Measurements from ENCODE around the gene FXYD4. TPM values are rescaled to one million over a fixed set of nuclear protein-coding genes. Genes with fewer than 3 reads are reported as not detected.

The FXYD4 gene
- total RNA-seq, 1 experiment from 2014 or later = not detected

- intact Hi-C loops (cut with micrococcal nuclease) = no loop called here
- no peak overlapping the region for H3K4me2 ChIP-seq (ENCODE audit: low read length)
- H4K20me1 ChIP-seq (ENCODE audit: low read length) = no peaks in the 10 kb centered on the region
- H3K9ac ChIP-seq (ENCODE audit: low read length) = no peak overlapping the region
- H3K27me3 ChIP-seq (ENCODE audit: low read length) = no peaks in the 10 kb centered on the region
- H3K36me3 ChIP-seq (ENCODE audit: low read depth, low read length) = no peaks in the 10 kb centered on the region
- DNase-seq (no peak), ATAC-seq (no peak)
- TF ChIP-seq EZH2 (IDR thresholded peaks at IDR 0.05; ENCODE audit: low read length, unreplicated experiment) = no peak
- no peak for TF ChIP-seq CTCF (conservative IDR thresholded peaks at IDR 0.05; ENCODE audit: low read depth, low read length)
- TF ChIP-seq EZH2phosphoT487 (IDR thresholded peaks at IDR 0.05; ENCODE audit: borderline replicate concordance, low read length) = no peak
- H3K79me2 ChIP-seq (ENCODE audit: low read length) = no peaks in the 10 kb centered on the region
- no TSS peak for BruUV-seq (replicated peaks)
- no peaks in the 10 kb centered on the region for H3K4me1 ChIP-seq (ENCODE audit: insufficient read depth, low read length)
- POLR2A ChIA-PET (ENCODE audit: unreplicated experiment) = no interaction called here
- H3K9me2 ChIP-seq (replicated peaks; ENCODE audit: low read length) = no peaks in the 10 kb centered on the region
- no peak overlapping the region for H2AFZ ChIP-seq (ENCODE audit: low read length)
- no peaks in the 10 kb centered on the region for H3K9me3 ChIP-seq (ENCODE audit: low read length)
- H3F3A ChIP-seq (ENCODE audit: low read length, unreplicated experiment) = no peaks in the 10 kb centered on the region
- CTCF ChIA-PET = no interaction called here
- H3K27ac ChIP-seq (ENCODE audit: low read length) = no peak overlapping the region
- H3K4me3 ChIP-seq (ENCODE audit: low read length) = no peak overlapping the region
Measured at GRCh38 chr10:43373461-43373860, 2.0 kb downstream of the FXYD4 start.

- Histone ChIP-seq H3K27ac (ENCODE audit: low read length) (no peak overlapping the region), H2AFZ (ENCODE audit: low read length) (no peak overlapping the region), H3K4me1 (ENCODE audit: insufficient read depth, low read length) (no peaks in the 10 kb centered on the region), H3K9ac (ENCODE audit: low read length) (no peak overlapping the region), H3K36me3 (ENCODE audit: low read depth, low read length) (no peaks in the 10 kb centered on the region), H4K20me1 (ENCODE audit: low read length) (no peaks in the 10 kb centered on the region), H3K79me2 (ENCODE audit: low read length) (no peaks in the 10 kb centered on the region), H3K9me2 (replicated peaks; ENCODE audit: low read length) (no peaks in the 10 kb centered on the region), H3K4me2 (ENCODE audit: low read length) (no peak overlapping the region), H3K27me3 (ENCODE audit: low read length) (no peaks in the 10 kb centered on the region), H3K9me3 (ENCODE audit: low read length) (no peaks in the 10 kb centered on the region), H3K4me3 (ENCODE audit: low read length) (no peak overlapping the region), H3F3A (ENCODE audit: low read length, unreplicated experiment) (no peaks in the 10 kb centered on the region)
- DNase-seq (no peak), ATAC-seq (no peak)
- ChIA-PET CTCF (no interaction called here), POLR2A (ENCODE audit: unreplicated experiment) (interaction anchor here (0.6 kb wide), 1 partner anchor 348 kb away, joined by 19 read pairs; no protein-coding TSS in a partner anchor)
- intact Hi-C loops (cut with micrococcal nuclease) = no loop called here
- no TSS peak for BruUV-seq (replicated peaks)
- TF ChIP-seq EZH2 (IDR thresholded peaks at IDR 0.05; ENCODE audit: low read length, unreplicated experiment) (no peak), EZH2phosphoT487 (IDR thresholded peaks at IDR 0.05; ENCODE audit: borderline replicate concordance, low read length) (no peak), CTCF (conservative IDR thresholded peaks at IDR 0.05; ENCODE audit: low read depth, low read length) (no peak)
Measured at GRCh38 chr10:43374194-43374593, 2.8 kb downstream of the FXYD4 start.

GRCh38 chr10:43375401-43376020 lies 4.1 kb downstream of the FXYD4 start:
- Histone ChIP-seq H3K4me2 (ENCODE audit: low read length) (no peak overlapping the region), H3K4me3 (ENCODE audit: low read length) (no peak overlapping the region), H3F3A (ENCODE audit: low read length, unreplicated experiment) (no peaks in the 10 kb centered on the region), H3K27ac (ENCODE audit: low read length) (no peak overlapping the region), H3K4me1 (ENCODE audit: insufficient read depth, low read length) (no peaks in the 10 kb centered on the region), H2AFZ (ENCODE audit: low read length) (no peak overlapping the region), H3K9me3 (ENCODE audit: low read length) (no peaks in the 10 kb centered on the region), H3K27me3 (ENCODE audit: low read length) (no peaks in the 10 kb centered on the region), H3K79me2 (ENCODE audit: low read length) (no peaks in the 10 kb centered on the region), H3K36me3 (ENCODE audit: low read depth, low read length) (no peaks in the 10 kb centered on the region), H3K9ac (ENCODE audit: low read length) (no peak overlapping the region), H3K9me2 (replicated peaks; ENCODE audit: low read length) (no peaks in the 10 kb centered on the region), H4K20me1 (ENCODE audit: low read length) (no peaks in the 10 kb centered on the region)
- TF ChIP-seq EZH2 (IDR thresholded peaks at IDR 0.05; ENCODE audit: low read length, unreplicated experiment) = no peak
- no peak for TF ChIP-seq EZH2phosphoT487 (IDR thresholded peaks at IDR 0.05; ENCODE audit: borderline replicate concordance, low read length)
- TF ChIP-seq CTCF (conservative IDR thresholded peaks at IDR 0.05; ENCODE audit: low read depth, low read length) = no peak
- DNase-seq = no peak
- BruUV-seq (replicated peaks) = no TSS peak
- intact Hi-C loops (cut with micrococcal nuclease) = no loop called here
- ChIA-PET CTCF (no interaction called here), POLR2A (ENCODE audit: unreplicated experiment) (no interaction called here)
- no peak for ATAC-seq
